ENCODE data around the gene SHB.

DNA sequence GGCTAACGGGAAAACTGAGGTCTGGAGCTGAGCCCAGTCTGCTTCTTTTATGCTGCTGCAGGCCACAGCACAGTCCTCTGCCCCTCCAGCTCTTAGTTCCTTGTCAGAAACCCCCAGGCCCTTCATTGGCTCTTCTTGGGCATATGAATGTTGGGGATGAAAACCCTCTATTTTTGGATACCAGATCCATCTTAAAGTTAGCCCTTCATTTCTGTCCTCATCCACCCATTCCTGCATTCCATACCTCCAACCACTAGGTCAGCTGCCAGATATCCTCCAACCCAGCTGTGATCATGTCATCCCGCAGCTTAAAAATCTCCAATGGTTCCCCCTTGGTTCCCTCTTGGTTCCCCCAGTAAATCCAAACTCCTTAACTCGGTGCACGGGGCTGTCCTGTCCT is 163.3 kb downstream of the SHB start:
- TF ChIP-seq, protein P1, sequence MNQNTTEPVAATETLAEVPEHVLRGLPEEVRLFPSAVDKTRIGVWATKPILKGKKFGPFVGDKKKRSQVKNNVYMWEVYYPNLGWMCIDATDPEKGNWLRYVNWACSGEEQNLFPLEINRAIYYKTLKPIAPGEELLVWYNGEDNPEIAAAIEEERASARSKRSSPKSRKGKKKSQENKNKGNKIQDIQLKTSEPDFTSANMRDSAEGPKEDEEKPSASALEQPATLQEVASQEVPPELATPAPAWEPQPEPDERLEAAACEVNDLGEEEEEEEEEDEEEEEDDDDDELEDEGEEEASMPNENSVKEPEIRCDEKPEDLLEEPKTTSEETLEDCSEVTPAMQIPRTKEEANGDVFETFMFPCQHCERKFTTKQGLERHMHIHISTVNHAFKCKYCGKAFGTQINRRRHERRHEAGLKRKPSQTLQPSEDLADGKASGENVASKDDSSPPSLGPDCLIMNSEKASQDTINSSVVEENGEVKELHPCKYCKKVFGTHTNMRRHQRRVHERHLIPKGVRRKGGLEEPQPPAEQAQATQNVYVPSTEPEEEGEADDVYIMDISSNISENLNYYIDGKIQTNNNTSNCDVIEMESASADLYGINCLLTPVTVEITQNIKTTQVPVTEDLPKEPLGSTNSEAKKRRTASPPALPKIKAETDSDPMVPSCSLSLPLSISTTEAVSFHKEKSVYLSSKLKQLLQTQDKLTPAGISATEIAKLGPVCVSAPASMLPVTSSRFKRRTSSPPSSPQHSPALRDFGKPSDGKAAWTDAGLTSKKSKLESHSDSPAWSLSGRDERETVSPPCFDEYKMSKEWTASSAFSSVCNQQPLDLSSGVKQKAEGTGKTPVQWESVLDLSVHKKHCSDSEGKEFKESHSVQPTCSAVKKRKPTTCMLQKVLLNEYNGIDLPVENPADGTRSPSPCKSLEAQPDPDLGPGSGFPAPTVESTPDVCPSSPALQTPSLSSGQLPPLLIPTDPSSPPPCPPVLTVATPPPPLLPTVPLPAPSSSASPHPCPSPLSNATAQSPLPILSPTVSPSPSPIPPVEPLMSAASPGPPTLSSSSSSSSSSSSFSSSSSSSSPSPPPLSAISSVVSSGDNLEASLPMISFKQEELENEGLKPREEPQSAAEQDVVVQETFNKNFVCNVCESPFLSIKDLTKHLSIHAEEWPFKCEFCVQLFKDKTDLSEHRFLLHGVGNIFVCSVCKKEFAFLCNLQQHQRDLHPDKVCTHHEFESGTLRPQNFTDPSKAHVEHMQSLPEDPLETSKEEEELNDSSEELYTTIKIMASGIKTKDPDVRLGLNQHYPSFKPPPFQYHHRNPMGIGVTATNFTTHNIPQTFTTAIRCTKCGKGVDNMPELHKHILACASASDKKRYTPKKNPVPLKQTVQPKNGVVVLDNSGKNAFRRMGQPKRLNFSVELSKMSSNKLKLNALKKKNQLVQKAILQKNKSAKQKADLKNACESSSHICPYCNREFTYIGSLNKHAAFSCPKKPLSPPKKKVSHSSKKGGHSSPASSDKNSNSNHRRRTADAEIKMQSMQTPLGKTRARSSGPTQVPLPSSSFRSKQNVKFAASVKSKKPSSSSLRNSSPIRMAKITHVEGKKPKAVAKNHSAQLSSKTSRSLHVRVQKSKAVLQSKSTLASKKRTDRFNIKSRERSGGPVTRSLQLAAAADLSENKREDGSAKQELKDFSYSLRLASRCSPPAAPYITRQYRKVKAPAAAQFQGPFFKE (tag by site-specific recombination; IDR thresholded peaks at IDR 0.05; ENCODE audit: borderline replicate concordance): no peak
- TF ChIP-seq ZNF48 (tag by site-specific recombination; IDR thresholded peaks at IDR 0.05) (no peak), ZNF274 (IDR thresholded peaks at IDR 0.05; ENCODE audit: low read length) (no peak), ZNF274 (tag by site-specific recombination; IDR thresholded peaks at IDR 0.05; ENCODE audit: borderline replicate concordance) (no peak), PRDM1 (tag by site-specific recombination; IDR thresholded peaks at IDR 0.05) (no peak)
- TF ChIP-seq, protein P2, sequence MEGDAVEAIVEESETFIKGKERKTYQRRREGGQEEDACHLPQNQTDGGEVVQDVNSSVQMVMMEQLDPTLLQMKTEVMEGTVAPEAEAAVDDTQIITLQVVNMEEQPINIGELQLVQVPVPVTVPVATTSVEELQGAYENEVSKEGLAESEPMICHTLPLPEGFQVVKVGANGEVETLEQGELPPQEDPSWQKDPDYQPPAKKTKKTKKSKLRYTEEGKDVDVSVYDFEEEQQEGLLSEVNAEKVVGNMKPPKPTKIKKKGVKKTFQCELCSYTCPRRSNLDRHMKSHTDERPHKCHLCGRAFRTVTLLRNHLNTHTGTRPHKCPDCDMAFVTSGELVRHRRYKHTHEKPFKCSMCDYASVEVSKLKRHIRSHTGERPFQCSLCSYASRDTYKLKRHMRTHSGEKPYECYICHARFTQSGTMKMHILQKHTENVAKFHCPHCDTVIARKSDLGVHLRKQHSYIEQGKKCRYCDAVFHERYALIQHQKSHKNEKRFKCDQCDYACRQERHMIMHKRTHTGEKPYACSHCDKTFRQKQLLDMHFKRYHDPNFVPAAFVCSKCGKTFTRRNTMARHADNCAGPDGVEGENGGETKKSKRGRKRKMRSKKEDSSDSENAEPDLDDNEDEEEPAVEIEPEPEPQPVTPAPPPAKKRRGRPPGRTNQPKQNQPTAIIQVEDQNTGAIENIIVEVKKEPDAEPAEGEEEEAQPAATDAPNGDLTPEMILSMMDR (tag by site-specific recombination; IDR thresholded peaks at IDR 0.05): no peak
- TF ChIP-seq, protein P3, sequence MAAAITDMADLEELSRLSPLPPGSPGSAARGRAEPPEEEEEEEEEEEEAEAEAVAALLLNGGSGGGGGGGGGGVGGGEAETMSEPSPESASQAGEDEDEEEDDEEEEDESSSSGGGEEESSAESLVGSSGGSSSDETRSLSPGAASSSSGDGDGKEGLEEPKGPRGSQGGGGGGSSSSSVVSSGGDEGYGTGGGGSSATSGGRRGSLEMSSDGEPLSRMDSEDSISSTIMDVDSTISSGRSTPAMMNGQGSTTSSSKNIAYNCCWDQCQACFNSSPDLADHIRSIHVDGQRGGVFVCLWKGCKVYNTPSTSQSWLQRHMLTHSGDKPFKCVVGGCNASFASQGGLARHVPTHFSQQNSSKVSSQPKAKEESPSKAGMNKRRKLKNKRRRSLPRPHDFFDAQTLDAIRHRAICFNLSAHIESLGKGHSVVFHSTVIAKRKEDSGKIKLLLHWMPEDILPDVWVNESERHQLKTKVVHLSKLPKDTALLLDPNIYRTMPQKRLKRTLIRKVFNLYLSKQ (tag by site-specific recombination; IDR thresholded peaks at IDR 0.05; ENCODE audit: borderline replicate concordance): no peak
- TF ChIP-seq, protein P4, sequence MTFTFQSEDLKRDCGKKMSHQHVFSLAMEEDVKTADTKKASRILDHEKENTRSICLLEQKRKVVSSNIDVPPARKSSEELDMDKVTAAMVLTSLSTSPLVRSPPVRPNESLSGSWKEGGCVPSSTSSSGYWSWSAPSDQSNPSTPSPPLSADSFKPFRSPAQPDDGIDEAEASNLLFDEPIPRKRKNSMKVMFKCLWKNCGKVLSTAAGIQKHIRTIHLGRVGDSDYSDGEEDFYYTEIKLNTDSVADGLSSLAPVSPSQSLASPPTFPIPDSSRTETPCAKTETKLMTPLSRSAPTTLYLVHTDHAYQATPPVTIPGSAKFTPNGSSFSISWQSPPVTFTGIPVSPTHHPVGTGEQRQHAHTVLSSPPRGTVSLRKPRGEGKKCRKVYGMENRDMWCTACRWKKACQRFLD (tag by site-specific recombination; IDR thresholded peaks at IDR 0.05): no peak
